K562 (cell line): Measurements from ENCODE around the gene ZNHIT1. TPM values are rescaled to one million over a fixed set of nuclear protein-coding genes. Genes with fewer than 3 reads are reported as not detected.
A peak's percentile ranks its signal among the peaks of the same experiment; 100 is the strongest.

ENCODE experiments used
- ATAC-seq: fragments of 200-7000 bp; cut with Tn5 transposase; 3 replicates; pipeline ENCODE4 v1.9.1; 2020; ENCODE audit warnings: moderate library complexity
- BruUV-seq: library from RNA; stranded (reverse); fragments of 400-500 nt; replicated peaks from 2 replicates; lab custom pipeline; 2021; lab: Mats Ljungman, UMichigan
- CTCF ChIA-PET: fragments of 300-600 bp; formaldehyde crosslinking; extraction: SDS; loops from one replicate; lab custom pipeline; 2021; ENCODE audit warnings: low intra/inter-chr PET ratio; lab: Yijun Ruan, JAX
- POLR2A ChIA-PET: fragments of 300-600, 350-650 bp; sonication (Branson Sonifier 250); formaldehyde crosslinking; extraction: SDS; loops from one replicate; lab custom pipeline; 2021; ENCODE audit warnings: antibody characterized with exemption, inconsistent platforms; lab: Yijun Ruan, JAX
- DNase-seq, 4 experiments: peaks; one replicate each; pipeline versions ENCODE4 v3.0.0 to v3.0.0-alpha.2; 2011 to 2018; ENCODE audit warnings: low spot score in 3 of 4, mixed read lengths in 3 of 4; ENCODE audit errors: extremely low read depth in 1 of 4
- FAIRE-seq: peaks from 2 replicates; lab custom pipeline; 2011; peaks lifted over from hg19 to GRCh38; lab: Jason Lieb, UNC
- H2AFZ ChIP-seq: 2 replicates; pipeline ENCODE4 v1.6.0; 2011; ENCODE audit warnings: low read depth, low read length, control low read depth, inconsistent platforms
- H3K27ac ChIP-seq: fragments of 200-600 bp; 3 replicates; pipeline ENCODE4 v1.8.0; 2011; ENCODE audit warnings: low read depth, mild to moderate bottlenecking, control low read depth, inconsistent platforms, low read length, moderate library complexity, mixed read lengths; ENCODE audit errors: extremely low read depth
- H3K27me3 ChIP-seq, 2 experiments: fragments of 300-600 bp in 1 of 2; 2 replicates in 1 of 2; 3 replicates in 1 of 2; pipeline versions ENCODE4 v1.6.0 to v1.8.0; 2011; ENCODE audit warnings: inconsistent platforms in 2 of 2, low read length in 2 of 2, mild to moderate bottlenecking in 1 of 2, mixed read lengths in 1 of 2, moderate library complexity in 1 of 2; ENCODE audit not compliant: control insufficient read depth in 2 of 2, insufficient read depth in 2 of 2
- H3K36me3 ChIP-seq: fragments of 300-600 bp; 3 replicates; pipeline ENCODE4 v1.8.0; 2011; ENCODE audit warnings: mild to moderate bottlenecking, low read length, inconsistent platforms; ENCODE audit not compliant: control insufficient read depth, insufficient read depth
- H3K4me1 ChIP-seq, 2 experiments: fragments of 200-600 bp in 1 of 2; replicated peaks in 1 of 2; 2 replicates in 1 of 2; 3 replicates in 1 of 2; pipeline versions ENCODE4 v1.5.1 to v1.8.0; 2011; ENCODE audit warnings: inconsistent platforms in 2 of 2, low read length in 2 of 2, mild to moderate bottlenecking in 1 of 2, mixed read lengths in 1 of 2, moderate library complexity in 1 of 2; ENCODE audit not compliant: control insufficient read depth in 2 of 2, insufficient read depth in 2 of 2
- H3K4me2 ChIP-seq: 2 replicates; pipeline ENCODE4 v1.6.1; 2011; ENCODE audit warnings: low read length, control low read depth, inconsistent platforms, mixed read lengths; ENCODE audit not compliant: insufficient read depth
- H3K4me3 ChIP-seq: fragments of 200-600 bp; sonication (generic), shearing (Covaris generic); 2 replicates; pipeline ENCODE4 v1.5.1; 2016; ENCODE audit warnings: control low read depth, inconsistent platforms
- H3K79me2 ChIP-seq: fragments of 200-600 bp; 3 replicates; pipeline ENCODE4 v1.8.0; 2011; ENCODE audit warnings: low read length, inconsistent platforms; ENCODE audit not compliant: control insufficient read depth, insufficient read depth
- H3K9ac ChIP-seq, 2 experiments: 2 replicates each; pipeline versions ENCODE4 v1.6.0 to v1.6.1; 2011; ENCODE audit warnings: low read depth in 2 of 2, low read length in 2 of 2, control low read depth in 1 of 2, inconsistent platforms in 1 of 2, mild to moderate bottlenecking in 1 of 2, mixed read lengths in 1 of 2; ENCODE audit not compliant: insufficient read depth in 1 of 2
- H3K9me1 ChIP-seq: one replicate; pipeline ENCODE4 v1.6.0; 2011; ENCODE audit warnings: inconsistent platforms, mild to moderate bottlenecking, low read length, moderate library complexity; ENCODE audit not compliant: control insufficient read depth, insufficient read depth
- H3K9me3 ChIP-seq: replicated peaks from 2 replicates; pipeline ENCODE4 v1.5.1; 2011; ENCODE audit warnings: low read depth, low read length, inconsistent platforms; ENCODE audit not compliant: control insufficient read depth, insufficient read depth
- H4K20me1 ChIP-seq: replicated peaks from 2 replicates; pipeline ENCODE4 v1.6.1; 2011; ENCODE audit warnings: low read length, inconsistent platforms, mixed read lengths; ENCODE audit not compliant: control insufficient read depth, insufficient read depth
- MCM3 ChIP-seq: fragments of 450-650 bp; IDR thresholded peaks from 2 replicates; pipeline ENCODE4 v1.6.1; 2016
- WGBS: fragments of 100-300 bp; shearing (Covaris generic); methylation state at CpG from one replicate; pipeline ENCODE4 v1.1.6; 2016; ENCODE audit warnings: low coverage, mixed read lengths; ENCODE audit not compliant: insufficient coverage; ENCODE audit errors: missing lambda C conversion rate; 5-methylcytosine and 5-hydroxymethylcytosine counted together
- in situ Hi-C: fragments of 300-500 bp; cut with MboI; formaldehyde crosslinking; loops from 4 replicates; pipeline ENCODE4 v1.15.0; 2018; ENCODE audit warnings: inconsistent platforms, mixed read lengths
- intact Hi-C: fragments of 100-400 bp; cut with micrococcal nuclease; formaldehyde crosslinking; loops from 2 replicates; pipeline ENCODE4 v1.14.2; 2022
- polyA plus RNA-seq, 8 experiments: library from polyadenylated mRNA; depleted of rRNA in 4 of 8; stranded (reverse) in 5 of 8; unstranded in 3 of 8; fragments of >200 nt; fragmentation: Nextera tagmentation in 2 of 8; fragmentation: Illumina TruSeq in 1 of 8; extraction: Ambion mirVana in 2 of 8; extraction: Trizol in 1 of 8; gene quantifications; 2 replicates each; pipeline versions ENCODE4 v1.2.1 to v1.2.3, GENCODE V29; 2011 to 2014; ENCODE audit warnings: inconsistent platforms in 1 of 8, missing spikeins in 1 of 8
- total RNA-seq, 7 experiments: library from RNA; depleted of rRNA in 6 of 7; stranded (reverse); fragments of >200 nt in 6 of 7; fragmentation: Illumina TruSeq in 2 of 7; extraction: Trizol in 2 of 7; gene quantifications; 2 replicates each; pipeline versions ENCODE4 v1.2.1 to v1.2.3, GENCODE V29; 2011 to 2021; ENCODE audit warnings: low replicate concordance in 1 of 7
- TF ChIP-seq, protein P1 (sequence below), 2 experiments: fragments of 450-650 bp; IDR thresholded peaks; 2 replicates each; pipeline ENCODE4 v1.6.1; 2016
- TF ChIP-seq, protein P2 (sequence below): IDR thresholded peaks from 2 replicates; pipeline ENCODE4 v1.6.1; 2016; ENCODE audit warnings: missing genetic modification characterization, missing compliant biosample characterization

The ZNHIT1 gene
- total and polyA plus RNA-seq, 9 of the 15 experiments (the other 6 are each of a cell fraction or from before 2014, with no cell fraction given) = 6.4 to 162 (median 70.1) TPM

DNA sequence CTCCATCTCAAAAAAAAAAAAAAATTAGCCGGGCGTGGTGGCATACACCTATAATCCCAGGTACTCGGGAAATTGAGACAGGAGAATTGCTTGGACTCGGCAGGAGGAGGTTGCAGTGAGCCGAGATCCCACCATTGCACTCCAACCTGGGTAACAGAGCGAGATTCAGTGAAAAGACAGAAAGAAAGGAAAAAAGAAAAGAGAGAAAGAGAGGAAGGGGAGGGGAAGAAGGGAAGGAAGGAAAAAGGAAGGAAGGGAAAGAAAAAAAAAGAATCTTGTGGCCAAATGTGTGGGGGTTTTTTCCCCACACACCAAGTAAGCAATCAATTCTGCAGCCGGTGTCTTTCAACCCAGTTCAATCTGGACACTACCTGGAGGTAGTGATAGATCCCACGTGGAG lies 28.9 kb upstream of the ZNHIT1 start:
- no peak for FAIRE-seq

More for the DNA sequence above, 28.9 kb upstream of the ZNHIT1 start:
- ChIA-PET CTCF (no interaction called here), POLR2A (interaction anchor here (1.0 kb wide), 1 partner anchor 29 kb away, joined by 4 read pairs; no protein-coding TSS in a partner anchor)
- BruUV-seq = no TSS peak
- no peak overlapping the region for H3K4me3 ChIP-seq
- no peak overlapping the region for H3K9ac ChIP-seq
- intact Hi-C loops = loop anchor here (5.0 kb wide), 1 partner anchor 292 kb away; the partner anchor contains the start of gene ACHE
- no peaks in the 10 kb centered on the region for H3K79me2 ChIP-seq
- no peaks in the 10 kb centered on the region for H4K20me1 ChIP-seq
- no peak for ATAC-seq
- H3K27ac ChIP-seq = no peak overlapping the region
- H3K36me3 ChIP-seq = no peaks in the 10 kb centered on the region
- H3K9me1 ChIP-seq = no peaks in the 10 kb centered on the region
- no peak overlapping the region for H3K4me2 ChIP-seq
- WGBS = 8% methylated on average over 8 of the region's 8 CpGs
- peaks cover 0 to 4% of the 10 kb centered on the region in 2 experiments; a peak in 2 of 5 replicates for H3K27me3 ChIP-seq
- H3K4me1 ChIP-seq = peaks cover 0 to 9% of the 10 kb centered on the region in 2 experiments; a peak in 2 of 5 replicates
- DNase-seq = no peak
- in situ Hi-C loops = no loop called here
- TF ChIP-seq, protein P1, sequence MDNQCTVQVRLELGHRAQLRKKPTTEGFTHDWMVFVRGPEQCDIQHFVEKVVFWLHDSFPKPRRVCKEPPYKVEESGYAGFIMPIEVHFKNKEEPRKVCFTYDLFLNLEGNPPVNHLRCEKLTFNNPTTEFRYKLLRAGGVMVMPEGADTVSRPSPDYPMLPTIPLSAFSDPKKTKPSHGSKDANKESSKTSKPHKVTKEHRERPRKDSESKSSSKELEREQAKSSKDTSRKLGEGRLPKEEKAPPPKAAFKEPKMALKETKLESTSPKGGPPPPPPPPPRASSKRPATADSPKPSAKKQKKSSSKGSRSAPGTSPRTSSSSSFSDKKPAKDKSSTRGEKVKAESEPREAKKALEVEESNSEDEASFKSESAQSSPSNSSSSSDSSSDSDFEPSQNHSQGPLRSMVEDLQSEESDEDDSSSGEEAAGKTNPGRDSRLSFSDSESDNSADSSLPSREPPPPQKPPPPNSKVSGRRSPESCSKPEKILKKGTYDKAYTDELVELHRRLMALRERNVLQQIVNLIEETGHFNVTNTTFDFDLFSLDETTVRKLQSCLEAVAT (IDR thresholded peaks at IDR 0.05) = no peak
- TF ChIP-seq MCM3 = 0 out of 2 replicates have a peak, but pooled peaks have one; percentile 61
- TF ChIP-seq, protein P2, sequence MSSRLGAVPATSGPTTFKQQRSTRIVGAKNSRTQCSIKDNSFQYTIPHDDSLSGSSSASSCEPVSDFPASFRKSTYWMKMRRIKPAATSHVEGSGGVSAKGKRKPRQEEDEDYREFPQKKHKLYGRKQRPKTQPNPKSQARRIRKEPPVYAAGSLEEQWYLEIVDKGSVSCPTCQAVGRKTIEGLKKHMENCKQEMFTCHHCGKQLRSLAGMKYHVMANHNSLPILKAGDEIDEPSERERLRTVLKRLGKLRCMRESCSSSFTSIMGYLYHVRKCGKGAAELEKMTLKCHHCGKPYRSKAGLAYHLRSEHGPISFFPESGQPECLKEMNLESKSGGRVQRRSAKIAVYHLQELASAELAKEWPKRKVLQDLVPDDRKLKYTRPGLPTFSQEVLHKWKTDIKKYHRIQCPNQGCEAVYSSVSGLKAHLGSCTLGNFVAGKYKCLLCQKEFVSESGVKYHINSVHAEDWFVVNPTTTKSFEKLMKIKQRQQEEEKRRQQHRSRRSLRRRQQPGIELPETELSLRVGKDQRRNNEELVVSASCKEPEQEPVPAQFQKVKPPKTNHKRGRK (tag) = peak; percentile 52
- no peak overlapping the region for H2AFZ ChIP-seq
- no peaks in the 10 kb centered on the region for H3K9me3 ChIP-seq
